GM12878 (cell line): ENCODE data around the gene STAT4. TPM values are rescaled to one million over a fixed set of nuclear protein-coding genes. Genes with fewer than 3 reads are reported as not detected.

Source experiments
- CHD1 ChIP-seq: IDR thresholded peaks from 2 replicates; pipeline ENCODE4 v1.6.1; 2012; ENCODE audit warnings: low read depth, low read length, improper control_type of control experiment
- CUX1 ChIP-seq: IDR thresholded peaks from 2 replicates; pipeline ENCODE4 v1.6.1; 2012; ENCODE audit warnings: improper control_type of control experiment, low read depth, low read length; ENCODE audit not compliant: insufficient replicate concordance
- IKZF1 ChIP-seq: fragments of 450-650 bp; conservative IDR thresholded peaks from 2 replicates; pipeline ENCODE4 v1.6.1; 2017; ENCODE audit warnings: antibody characterized with exemption, mild to moderate bottlenecking
- IKZF2 ChIP-seq, 2 experiments: fragments of 450-650 bp; IDR thresholded peaks; 2 replicates each; pipeline ENCODE4 v1.6.1; 2017; ENCODE audit warnings: mild to moderate bottlenecking in 2 of 2, moderate library complexity in 2 of 2
- MEF2B ChIP-seq: fragments of 450-650 bp; IDR thresholded peaks from 2 replicates; pipeline ENCODE4 v1.6.1; 2018; ENCODE audit warnings: mild to moderate bottlenecking, moderate library complexity; ENCODE audit not compliant: partially characterized antibody, poor library complexity, severe bottlenecking
- NBN ChIP-seq: fragments of 450-650 bp; IDR thresholded peaks from 2 replicates; pipeline ENCODE4 v1.6.1; 2016
- PAX8 ChIP-seq: fragments of 450-650 bp; IDR thresholded peaks from 2 replicates; pipeline ENCODE4 v1.6.1; 2017; ENCODE audit warnings: mild to moderate bottlenecking, moderate library complexity
- PBX3 ChIP-seq: IDR thresholded peaks from 2 replicates; pipeline ENCODE4 v1.6.1; 2011; ENCODE audit warnings: mild to moderate bottlenecking, low read depth, low read length, moderate library complexity; ENCODE audit not compliant: insufficient replicate concordance
- REST ChIP-seq: IDR thresholded peaks from 2 replicates; pipeline ENCODE4 v1.6.1; 2012; ENCODE audit warnings: mild to moderate bottlenecking, low read depth, low read length
- SPI1 ChIP-seq: IDR thresholded peaks from 2 replicates; pipeline ENCODE4 v1.6.1; 2011; ENCODE audit warnings: low read depth, mild to moderate bottlenecking, low read length, moderate library complexity, borderline replicate concordance; ENCODE audit not compliant: insufficient read depth
- YY1 ChIP-seq: IDR thresholded peaks from 2 replicates; pipeline ENCODE4 v1.6.1; 2011; ENCODE audit warnings: low read depth, mild to moderate bottlenecking, low read length
- ZNF207 ChIP-seq: fragments of 450-650 bp; IDR thresholded peaks from 2 replicates; pipeline ENCODE4 v1.6.1; 2014; ENCODE audit warnings: antibody characterized with exemption, mild to moderate bottlenecking, borderline replicate concordance
- polyA plus RNA-seq, 11 experiments: library from polyadenylated mRNA; depleted of rRNA in 4 of 11; unstranded in 6 of 11; stranded (reverse) in 5 of 11; fragments of >200 nt; fragmentation: Nextera tagmentation in 4 of 11; fragmentation: Illumina TruSeq in 1 of 11; extraction: Ambion mirVana in 4 of 11; extraction: Trizol in 1 of 11; gene quantifications; 1 replicate in 1 of 11; 2 replicates in 10 of 11; pipeline versions ENCODE4 v1.2.1 to v1.2.3, GENCODE V29; 2011 to 2016; ENCODE audit warnings: inconsistent platforms in 2 of 11, missing spikeins in 2 of 11, low read depth in 1 of 11
- total RNA-seq, 4 experiments: library from RNA; depleted of rRNA in 3 of 4; stranded (reverse); fragments of >200 nt in 3 of 4; fragmentation: Illumina TruSeq in 1 of 4; extraction: Trizol in 1 of 4; gene quantifications; 2 replicates each; pipeline versions ENCODE4 v1.2.1 to v1.2.3, GENCODE V29; 2013 to 2021
- TF ChIP-seq, protein P1 (sequence below): IDR thresholded peaks from 2 replicates; pipeline ENCODE4 v1.6.1; 2012; ENCODE audit warnings: low read depth, low read length, improper control_type of control experiment

The STAT4 gene
- total and polyA plus RNA-seq, 10 of the 15 experiments (the other 5 are each of a cell fraction or from before 2014, with no cell fraction given): 3.1 to 9.3 (median 7.1) TPM

DNA sequence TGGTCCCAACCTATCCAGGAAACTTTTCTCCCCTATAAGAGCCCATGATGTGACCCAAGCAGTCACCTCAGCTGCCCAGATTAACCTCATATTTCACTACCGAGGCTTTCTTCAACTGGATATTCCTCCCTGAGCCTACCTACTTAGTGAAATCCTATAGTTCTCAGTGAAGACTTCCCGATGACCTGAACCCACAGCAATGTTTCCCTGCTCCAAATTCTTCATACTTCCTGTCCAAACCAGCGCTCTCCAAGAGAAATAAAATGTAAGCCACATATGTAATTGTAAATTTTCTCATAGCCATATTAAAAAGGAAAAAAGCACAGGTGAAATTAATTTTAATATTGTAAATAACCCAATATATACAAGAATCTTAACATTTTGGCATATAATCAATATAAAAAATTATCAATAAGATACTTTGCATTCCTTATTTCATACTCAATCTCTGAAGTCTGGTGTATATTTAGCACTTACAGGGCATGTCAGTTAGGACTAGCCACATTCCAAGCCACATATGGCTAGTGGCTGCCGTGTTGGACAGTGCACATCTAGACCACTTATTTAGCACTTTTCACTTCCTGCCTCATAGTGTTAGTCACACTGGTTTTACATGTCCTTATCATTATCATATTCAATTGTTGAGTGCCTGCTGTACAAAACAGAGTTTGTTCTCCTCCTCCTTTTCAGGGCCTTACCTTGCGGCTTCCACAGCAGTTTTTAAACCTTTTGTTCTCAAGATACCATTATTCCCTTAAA is 1.9 kb upstream of the STAT4 start (continued):
- no peak for TF ChIP-seq ZNF207
- no peak for TF ChIP-seq CHD1
- peak; percentile 47; the same call in 1 of the 2 replicates for TF ChIP-seq REST
- TF ChIP-seq PAX8: no peak
- TF ChIP-seq IKZF2 (IDR thresholded peaks at IDR 0.05): peak in 1 of 2 experiments; percentile 14; a peak in 1 of 4 replicates
- no peak for TF ChIP-seq MEF2B
- no peak for TF ChIP-seq NBN
- no peak for TF ChIP-seq YY1
- TF ChIP-seq, protein P1, sequence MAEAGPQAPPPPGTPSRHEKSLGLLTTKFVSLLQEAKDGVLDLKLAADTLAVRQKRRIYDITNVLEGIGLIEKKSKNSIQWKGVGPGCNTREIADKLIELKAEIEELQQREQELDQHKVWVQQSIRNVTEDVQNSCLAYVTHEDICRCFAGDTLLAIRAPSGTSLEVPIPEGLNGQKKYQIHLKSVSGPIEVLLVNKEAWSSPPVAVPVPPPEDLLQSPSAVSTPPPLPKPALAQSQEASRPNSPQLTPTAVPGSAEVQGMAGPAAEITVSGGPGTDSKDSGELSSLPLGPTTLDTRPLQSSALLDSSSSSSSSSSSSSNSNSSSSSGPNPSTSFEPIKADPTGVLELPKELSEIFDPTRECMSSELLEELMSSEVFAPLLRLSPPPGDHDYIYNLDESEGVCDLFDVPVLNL: no peak
- no peak for TF ChIP-seq PBX3
- no peak for TF ChIP-seq IKZF1
- TF ChIP-seq CUX1: no peak
- peak; percentile 54; the same call in 1 of the 2 replicates for TF ChIP-seq SPI1
- TF ChIP-seq, all 136 proteins: peak for 7
